Neutrophil (primary cell): Measurements from ENCODE around the gene C1orf21.

Experiments
- H3K27ac ChIP-seq: fragments of 200-600 bp; sonication (generic); 2 replicates; pipeline ENCODE4 v1.5.1; 2016; ENCODE audit warnings: mild to moderate bottlenecking, moderate library complexity
- H3K27me3 ChIP-seq: fragments of 200-600 bp; sonication (generic); 2 replicates; pipeline ENCODE4 v1.6.0; 2016; ENCODE audit warnings: mild to moderate bottlenecking
- H3K36me3 ChIP-seq: fragments of 200-600 bp; sonication (generic); 2 replicates; pipeline ENCODE4 v1.5.1; 2017
- H3K4me1 ChIP-seq, 2 experiments: fragments of 200-600 bp in 1 of 2; sonication (generic) in 1 of 2; 1 replicate in 1 of 2; 2 replicates in 1 of 2; pipeline versions ENCODE4 v1.5.1 to v1.6.1; 2013 to 2016; ENCODE audit warnings: low read depth in 1 of 2, low read length in 1 of 2, mild to moderate bottlenecking in 1 of 2, moderate library complexity in 1 of 2; ENCODE audit not compliant: control insufficient read depth in 1 of 2, insufficient read depth in 1 of 2
- H3K4me3 ChIP-seq, 2 experiments: fragments of 200-600 bp in 1 of 2; sonication (generic) in 1 of 2; 1 replicate in 1 of 2; 2 replicates in 1 of 2; pipeline ENCODE4 v1.5.1; 2013 to 2016; ENCODE audit warnings: low read depth in 1 of 2, low read length in 1 of 2, mild to moderate bottlenecking in 1 of 2, moderate library complexity in 1 of 2
- H3K9me3 ChIP-seq: fragments of 200-600 bp; sonication (generic); 2 replicates; pipeline ENCODE4 v1.5.1; 2016
- CTCF ChIP-seq: fragments of 200-600 bp; sonication (generic); IDR thresholded peaks from 2 replicates; pipeline ENCODE4 v1.5.1; 2016; ENCODE audit warnings: antibody characterized with exemption

Gene C1orf21

GRCh38 chr1:184354719-184355118 lies 32.1 kb upstream of the C1orf21 start:
- no peaks in the 10 kb centered on the region for H3K4me1 ChIP-seq
- no peak for TF ChIP-seq CTCF
- H3K27me3 ChIP-seq: no peaks in the 10 kb centered on the region
- H3K4me3 ChIP-seq: no peak overlapping the region
- no peaks in the 10 kb centered on the region for H3K9me3 ChIP-seq
- H3K36me3 ChIP-seq: no peaks in the 10 kb centered on the region
- no peak overlapping the region for H3K27ac ChIP-seq

GRCh38 chr1:184356891-184357290 lies 29.9 kb upstream of the C1orf21 start:
- no peak overlapping the region for H3K27ac ChIP-seq
- TF ChIP-seq CTCF: no peak
- H3K4me1 ChIP-seq: no peaks in the 10 kb centered on the region
- H3K36me3 ChIP-seq: no peaks in the 10 kb centered on the region
- no peak overlapping the region for H3K4me3 ChIP-seq
- H3K9me3 ChIP-seq: no peaks in the 10 kb centered on the region
- H3K27me3 ChIP-seq: no peaks in the 10 kb centered on the region

GRCh38 chr1:184358256-184358655 lies 28.6 kb upstream of the C1orf21 start:
- Histone ChIP-seq H3K27me3 (no peaks in the 10 kb centered on the region), H3K4me1 (no peaks in the 10 kb centered on the region), H3K36me3 (no peaks in the 10 kb centered on the region), H3K27ac (no peak overlapping the region), H3K9me3 (no peaks in the 10 kb centered on the region), H3K4me3 (no peak overlapping the region)
- no peak for TF ChIP-seq CTCF

- no peak for TF ChIP-seq CTCF
- H3K4me3 ChIP-seq: no peak overlapping the region
- H3K27ac ChIP-seq: no peak overlapping the region
- no peaks in the 10 kb centered on the region for H3K9me3 ChIP-seq
- no peaks in the 10 kb centered on the region for H3K36me3 ChIP-seq
- no peaks in the 10 kb centered on the region for H3K4me1 ChIP-seq
- H3K27me3 ChIP-seq: no peaks in the 10 kb centered on the region
Observed at GRCh38 chr1:184359909-184360308, 26.9 kb upstream of the C1orf21 start.

- H3K27ac ChIP-seq: no peak overlapping the region
- no peaks in the 10 kb centered on the region for H3K4me1 ChIP-seq
- H3K36me3 ChIP-seq: no peaks in the 10 kb centered on the region
- H3K27me3 ChIP-seq: no peaks in the 10 kb centered on the region
- TF ChIP-seq CTCF: no peak
- no peak overlapping the region for H3K4me3 ChIP-seq
- H3K9me3 ChIP-seq: no peaks in the 10 kb centered on the region
Observed at GRCh38 chr1:184362876-184363275, 24.0 kb upstream of the C1orf21 start.

- H3K4me3 ChIP-seq: no peak overlapping the region
- H3K36me3 ChIP-seq: no peaks in the 10 kb centered on the region
Observed at GRCh38 chr1:184365699-184366098, 21.1 kb upstream of the C1orf21 start.

More at GRCh38 chr1:184365699-184366098, 21.1 kb upstream of the C1orf21 start:
- Histone ChIP-seq H3K9me3 (no peaks in the 10 kb centered on the region), H3K27me3 (no peaks in the 10 kb centered on the region), H3K27ac (no peak overlapping the region), H3K4me1 (no peaks in the 10 kb centered on the region)
- no peak for TF ChIP-seq CTCF
